GM23338 (cell line): ENCODE measurements around the gene FRAS1.
A peak's percentile ranks its signal among the peaks of the same experiment; 100 is the strongest.

Experiments
- CREB1 ChIP-seq: fragments of 250-450 bp; sonication (Bioruptor Pico); IDR thresholded peaks from 2 replicates; pipeline ENCODE4 v1.5.0; 2020; ENCODE audit warnings: low read depth, mild to moderate bottlenecking, moderate library complexity
- EZH2 ChIP-seq: fragments of 200-600 bp; sonication (generic); IDR thresholded peaks from one replicate; pipeline ENCODE4 v1.8.0; 2017; ENCODE audit warnings: antibody characterized with exemption, mild to moderate bottlenecking, low read depth; ENCODE audit not compliant: unreplicated experiment
- EZH2phosphoT487 ChIP-seq: fragments of 200-600 bp; sonication (generic); IDR thresholded peaks from one replicate; pipeline ENCODE4 v1.8.1; 2018; ENCODE audit warnings: antibody characterized with exemption; ENCODE audit not compliant: unreplicated experiment
- JUNB ChIP-seq: IDR thresholded peaks from one replicate; pipeline ENCODE4 v1.6.1; 2016; ENCODE audit warnings: antibody characterized with exemption; ENCODE audit not compliant: unreplicated experiment
- NANOG ChIP-seq: IDR thresholded peaks from 2 replicates; pipeline ENCODE4 v1.6.1; 2016; ENCODE audit warnings: antibody characterized with exemption, borderline replicate concordance
- POLR2AphosphoS5 ChIP-seq: IDR thresholded peaks from 2 replicates; pipeline ENCODE4 v1.6.1; 2016; ENCODE audit warnings: antibody characterized with exemption, low read depth
- ZNF114 ChIP-seq: fragments of 250-450 bp; sonication (Bioruptor Pico); IDR thresholded peaks from 2 replicates; pipeline ENCODE4 v1.5.0; 2020; ENCODE audit warnings: mild to moderate bottlenecking, moderate library complexity
- ZNF331 ChIP-seq: fragments of 250-450 bp; sonication (Bioruptor Pico); IDR thresholded peaks from 2 replicates; pipeline ENCODE4 v1.5.0; 2020; ENCODE audit warnings: low read depth, mild to moderate bottlenecking, moderate library complexity
- TF ChIP-seq, protein P1 (sequence below), 2 experiments: fragments of 200-600 bp in 1 of 2; sonication (generic) in 1 of 2; conservative IDR thresholded peaks; 2 replicates each; pipeline versions ENCODE4 v1.5.1 to v1.6.1; 2016 to 2017; ENCODE audit warnings: antibody characterized with exemption in 2 of 2, low read depth in 2 of 2, mild to moderate bottlenecking in 2 of 2, moderate library complexity in 1 of 2

GRCh38 chr4:78296261-78296660 is 239.1 kb downstream of the FRAS1 start:
- TF ChIP-seq, protein P1, sequence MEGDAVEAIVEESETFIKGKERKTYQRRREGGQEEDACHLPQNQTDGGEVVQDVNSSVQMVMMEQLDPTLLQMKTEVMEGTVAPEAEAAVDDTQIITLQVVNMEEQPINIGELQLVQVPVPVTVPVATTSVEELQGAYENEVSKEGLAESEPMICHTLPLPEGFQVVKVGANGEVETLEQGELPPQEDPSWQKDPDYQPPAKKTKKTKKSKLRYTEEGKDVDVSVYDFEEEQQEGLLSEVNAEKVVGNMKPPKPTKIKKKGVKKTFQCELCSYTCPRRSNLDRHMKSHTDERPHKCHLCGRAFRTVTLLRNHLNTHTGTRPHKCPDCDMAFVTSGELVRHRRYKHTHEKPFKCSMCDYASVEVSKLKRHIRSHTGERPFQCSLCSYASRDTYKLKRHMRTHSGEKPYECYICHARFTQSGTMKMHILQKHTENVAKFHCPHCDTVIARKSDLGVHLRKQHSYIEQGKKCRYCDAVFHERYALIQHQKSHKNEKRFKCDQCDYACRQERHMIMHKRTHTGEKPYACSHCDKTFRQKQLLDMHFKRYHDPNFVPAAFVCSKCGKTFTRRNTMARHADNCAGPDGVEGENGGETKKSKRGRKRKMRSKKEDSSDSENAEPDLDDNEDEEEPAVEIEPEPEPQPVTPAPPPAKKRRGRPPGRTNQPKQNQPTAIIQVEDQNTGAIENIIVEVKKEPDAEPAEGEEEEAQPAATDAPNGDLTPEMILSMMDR (conservative IDR thresholded peaks at IDR 0.05; ENCODE audit: low read depth in 2 of 2), result peak; percentile 43 to 58
- TF ChIP-seq EZH2, result no peak
- no peak for TF ChIP-seq NANOG
- TF ChIP-seq CREB1 (CRISPR knock-in tag), result no peak
- TF ChIP-seq EZH2phosphoT487, result no peak
- TF ChIP-seq JUNB, result no peak
- TF ChIP-seq ZNF114 (CRISPR knock-in tag), result no peak
- no peak for TF ChIP-seq POLR2AphosphoS5
- no peak for TF ChIP-seq ZNF331 (CRISPR knock-in tag)
